Neural cell (in vitro differentiated cells): ENCODE data around the gene MPEG1.

Experiments used
- CTCF ChIP-seq: fragments of 450-650 bp; IDR thresholded peaks from 2 replicates; pipeline ENCODE4 v1.5.1; 2014; ENCODE audit warnings: antibody characterized with exemption, mild to moderate bottlenecking, moderate library complexity; ENCODE audit not compliant: poor library complexity, severe bottlenecking
- EP300 ChIP-seq: fragments of 450-650 bp; conservative IDR thresholded peaks from 2 replicates; pipeline ENCODE4 v1.6.1; 2014; ENCODE audit warnings: antibody characterized with exemption, mild to moderate bottlenecking, moderate library complexity; ENCODE audit not compliant: poor library complexity, severe bottlenecking
- EZH2 ChIP-seq: fragments of 200-600, 300-800 bp; shearing (Covaris generic), sonication (generic); IDR thresholded peaks from 2 replicates; pipeline ENCODE4 v1.6.1; 2014; ENCODE audit warnings: antibody characterized with exemption, low read length, borderline replicate concordance, mild to moderate bottlenecking; ENCODE audit not compliant: insufficient read depth, poor library complexity, severe bottlenecking
- MXI1 ChIP-seq: fragments of 450-650 bp; conservative IDR thresholded peaks from 2 replicates; pipeline ENCODE4 v1.6.1; 2014; ENCODE audit warnings: antibody characterized with exemption, mild to moderate bottlenecking; ENCODE audit not compliant: poor library complexity, severe bottlenecking
- POLR2AphosphoS5 ChIP-seq: IDR thresholded peaks from 2 replicates; pipeline ENCODE4 v1.6.1; 2012
- RAD21 ChIP-seq: fragments of 450-650 bp; conservative IDR thresholded peaks from 2 replicates; pipeline ENCODE4 v1.6.1; 2014; ENCODE audit warnings: antibody characterized with exemption, mild to moderate bottlenecking, moderate library complexity
- REST ChIP-seq: IDR thresholded peaks from 2 replicates; pipeline ENCODE4 v1.6.1; 2012; ENCODE audit warnings: borderline replicate concordance
- SMC3 ChIP-seq: fragments of 450-650 bp; conservative IDR thresholded peaks from 2 replicates; pipeline ENCODE4 v1.6.1; 2014; ENCODE audit warnings: antibody characterized with exemption, mild to moderate bottlenecking, moderate library complexity; ENCODE audit not compliant: poor library complexity
- TAF1 ChIP-seq: IDR thresholded peaks from 2 replicates; pipeline ENCODE4 v1.6.1; 2012; ENCODE audit warnings: low read depth

DNA sequence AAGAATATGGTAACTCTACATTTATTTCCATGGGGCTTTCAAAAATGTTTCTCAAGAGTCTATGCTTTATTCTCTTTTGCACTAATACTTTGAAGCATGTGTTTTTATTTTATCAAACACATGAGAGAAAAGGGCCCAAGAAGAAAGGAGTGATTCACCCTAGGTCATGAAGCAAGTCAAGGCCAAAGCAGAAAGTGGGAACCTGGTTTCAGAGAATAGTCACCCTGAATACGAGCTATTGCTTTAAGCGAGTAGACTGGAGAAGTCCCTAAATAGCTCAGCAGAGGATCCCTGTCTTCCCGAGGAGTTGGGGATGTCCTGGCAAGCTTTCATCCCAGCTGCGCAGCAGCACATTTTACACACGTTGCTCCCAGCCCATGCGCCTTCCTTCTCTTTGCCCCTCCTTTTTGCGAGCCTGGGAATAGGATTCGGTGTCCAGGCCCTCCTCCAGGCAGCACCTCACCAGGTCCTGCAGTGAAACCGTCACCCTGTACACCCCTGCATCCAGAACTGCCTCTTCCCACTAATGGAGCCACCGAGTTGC lies 19.1 kb downstream of the MPEG1 start:
- TF ChIP-seq CTCF (no peak), RAD21 (no peak), EZH2 (no peak), EP300 (no peak), REST (no peak), POLR2AphosphoS5 (no peak), SMC3 (no peak), TAF1 (no peak), MXI1 (no peak)
